DMS114 treated with DMSO at 0.1 percent for 48 hours (cell line): ENCODE data around the gene RBCK1.

Source experiments
- DNase-seq: peaks from one replicate; lab custom pipeline; 2025; ENCODE audit not compliant: unreplicated experiment; lab: John Stamatoyannopoulos, UW

The RBCK1 gene

DNA sequence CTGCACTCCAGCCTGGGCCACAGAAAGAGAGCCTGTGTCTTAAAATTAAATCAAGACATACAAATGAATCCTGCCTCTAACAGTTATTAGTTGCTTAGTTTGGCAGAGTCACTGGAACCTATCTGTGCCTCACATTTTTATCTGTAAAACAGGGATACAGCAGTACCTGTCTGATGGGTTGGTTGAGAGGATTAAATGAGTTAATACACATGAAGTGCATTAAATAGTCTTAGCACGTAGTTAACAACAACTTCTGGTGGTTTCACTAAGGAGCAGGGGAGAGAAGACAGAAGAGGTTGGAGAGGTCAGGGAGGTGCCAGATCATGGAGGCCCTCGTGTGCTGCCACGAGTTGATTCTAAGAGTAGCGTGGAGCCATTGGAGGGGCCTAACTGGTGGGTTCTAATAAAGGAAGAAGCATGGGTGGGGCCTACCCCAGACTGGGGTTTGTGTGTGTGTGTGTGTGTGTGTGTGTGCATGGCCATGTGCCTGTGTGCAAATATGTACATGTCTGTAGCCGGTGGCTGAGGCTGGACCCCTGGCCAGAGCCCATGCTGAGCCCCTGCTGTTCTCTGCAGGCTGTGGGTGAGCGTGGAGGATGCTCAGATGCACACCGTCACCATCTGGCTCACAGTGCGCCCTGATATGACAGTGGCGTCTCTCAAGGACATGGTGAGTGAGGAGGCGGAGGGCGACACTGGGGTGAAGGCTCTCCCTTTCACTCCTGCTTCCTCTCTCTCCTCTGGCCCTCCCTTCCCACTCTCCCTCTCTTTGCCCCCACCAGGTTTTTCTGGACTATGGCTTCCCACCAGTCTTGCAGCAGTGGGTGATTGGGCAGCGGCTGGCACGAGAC lies 9.1 kb downstream of the RBCK1 start:
- DNase-seq, result no peak

GRCh38 chr20:417801-418342 lies 9.8 kb downstream of the RBCK1 start:
- no peak for DNase-seq

- no peak for DNase-seq
These were observed 10.8 kb downstream of the RBCK1 start for GRCh38 chr20:418858-419365.

GRCh38 chr20:419556-420165 lies 11.6 kb downstream of the RBCK1 start:
- no peak for DNase-seq

- DNase-seq, result no peak
These were observed 12.1 kb downstream of the RBCK1 start for GRCh38 chr20:420166-420620.

DNA sequence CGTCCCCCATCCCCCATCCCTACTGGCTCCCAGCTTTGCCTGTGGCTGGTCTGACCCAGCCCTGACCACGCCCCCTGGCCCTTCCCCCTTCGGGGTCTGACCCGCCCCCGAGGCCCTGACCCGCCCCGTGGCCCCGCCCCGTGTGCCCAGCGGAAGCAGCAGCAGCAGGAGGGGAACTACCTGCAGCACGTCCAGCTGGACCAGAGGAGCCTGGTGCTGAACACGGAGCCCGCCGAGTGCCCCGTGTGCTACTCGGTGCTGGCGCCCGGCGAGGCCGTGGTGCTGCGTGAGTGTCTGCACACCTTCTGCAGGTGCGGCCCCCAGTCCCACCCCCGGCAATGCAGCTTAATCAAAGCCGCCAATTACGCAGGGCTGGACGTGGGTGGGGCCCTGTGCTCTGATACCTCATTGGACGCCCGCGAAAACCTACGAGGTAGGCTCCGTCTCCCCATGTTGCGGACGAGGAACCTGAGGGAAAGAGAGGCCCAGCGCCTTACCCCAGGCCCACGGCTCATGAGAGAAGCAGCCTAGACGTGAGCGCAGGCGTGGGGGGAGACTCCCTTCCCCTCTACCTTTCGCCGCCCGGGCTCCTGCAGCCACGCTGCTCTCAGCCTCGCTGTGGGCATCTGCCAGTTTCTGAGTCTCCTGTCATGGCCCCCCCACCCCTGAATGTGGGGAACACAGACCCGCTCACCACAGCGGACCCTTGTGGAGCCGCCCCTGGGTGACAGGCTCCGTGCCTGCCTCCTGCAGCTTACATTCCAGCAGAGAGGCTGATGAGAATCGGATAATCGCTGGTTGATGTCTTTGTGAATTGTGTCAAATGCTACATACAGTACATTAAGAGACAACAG lies 12.8 kb downstream of the RBCK1 start:
- no peak for DNase-seq

DNA sequence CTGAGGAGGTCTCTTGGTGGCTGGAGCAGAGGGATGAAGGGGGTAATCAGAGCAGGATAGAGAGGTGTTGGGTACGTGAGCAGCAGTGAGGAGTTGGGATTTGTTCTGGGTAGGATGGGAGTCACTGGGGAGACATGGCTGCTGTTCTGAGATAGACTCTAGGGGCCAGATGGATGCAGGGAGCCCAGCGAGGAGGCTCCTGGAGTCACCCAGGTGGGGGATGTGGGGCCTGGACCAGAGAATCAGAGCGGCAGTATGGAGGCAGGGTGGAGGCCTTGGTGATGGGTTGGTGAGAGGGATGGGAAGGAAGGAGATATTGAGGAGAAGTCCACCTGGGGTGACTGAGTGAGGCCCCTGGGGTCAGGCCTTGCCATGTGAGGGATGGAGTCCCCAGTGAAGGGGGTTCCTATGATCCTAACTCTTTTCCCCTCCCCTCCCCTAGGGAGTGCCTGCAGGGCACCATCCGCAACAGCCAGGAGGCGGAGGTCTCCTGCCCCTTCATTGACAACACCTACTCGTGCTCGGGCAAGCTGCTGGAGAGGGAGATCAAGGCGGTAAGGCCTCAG lies 13.7 kb downstream of the RBCK1 start:
- no peak for DNase-seq

- no peak for DNase-seq
These were observed 18.5 kb downstream of the RBCK1 start for GRCh38 chr20:426566-426965.

- no peak for DNase-seq
These were observed 19.3 kb downstream of the RBCK1 start for GRCh38 chr20:427401-427800.

DNA sequence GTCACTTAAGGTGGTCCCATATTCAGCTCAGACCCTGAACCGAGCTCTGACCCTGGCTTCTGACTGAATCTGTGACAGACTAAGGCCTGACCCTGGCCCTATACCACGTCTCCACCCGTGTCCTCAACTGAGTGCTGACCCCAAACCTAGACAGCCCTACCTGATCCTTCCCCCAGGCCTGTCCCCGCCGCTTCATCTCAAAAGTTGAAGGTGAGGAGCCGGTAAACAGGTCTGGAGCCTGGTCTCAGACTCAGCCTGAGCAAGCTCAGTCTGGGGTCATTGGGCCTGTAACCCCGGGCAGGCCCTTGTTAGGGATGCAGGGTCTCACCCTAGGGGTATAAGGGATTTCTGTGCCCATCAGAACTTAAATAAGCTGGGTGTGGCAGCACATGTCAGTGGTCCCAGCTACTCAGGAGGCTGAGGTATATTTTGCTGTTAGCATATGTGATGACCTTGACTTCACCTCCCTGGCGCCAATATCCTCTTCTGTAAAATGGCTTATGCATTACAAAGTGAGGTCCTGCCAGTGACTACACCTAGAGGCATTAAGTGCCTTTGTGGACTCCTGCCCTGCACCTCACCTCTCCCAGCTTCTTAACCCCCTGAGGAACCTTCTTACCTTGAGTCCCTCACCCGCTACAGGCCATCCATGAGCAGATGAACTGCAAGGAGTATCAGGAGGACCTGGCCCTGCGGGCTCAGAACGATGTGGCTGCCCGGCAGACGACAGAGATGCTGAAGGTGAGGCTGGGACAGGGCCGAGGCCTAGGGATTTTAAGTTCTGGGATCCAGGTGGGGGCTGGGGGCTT lies 20.0 kb downstream of the RBCK1 start:
- DNase-seq, result no peak

GRCh38 chr20:428658-429200 lies 20.6 kb downstream of the RBCK1 start:
- no peak for DNase-seq

DNA sequence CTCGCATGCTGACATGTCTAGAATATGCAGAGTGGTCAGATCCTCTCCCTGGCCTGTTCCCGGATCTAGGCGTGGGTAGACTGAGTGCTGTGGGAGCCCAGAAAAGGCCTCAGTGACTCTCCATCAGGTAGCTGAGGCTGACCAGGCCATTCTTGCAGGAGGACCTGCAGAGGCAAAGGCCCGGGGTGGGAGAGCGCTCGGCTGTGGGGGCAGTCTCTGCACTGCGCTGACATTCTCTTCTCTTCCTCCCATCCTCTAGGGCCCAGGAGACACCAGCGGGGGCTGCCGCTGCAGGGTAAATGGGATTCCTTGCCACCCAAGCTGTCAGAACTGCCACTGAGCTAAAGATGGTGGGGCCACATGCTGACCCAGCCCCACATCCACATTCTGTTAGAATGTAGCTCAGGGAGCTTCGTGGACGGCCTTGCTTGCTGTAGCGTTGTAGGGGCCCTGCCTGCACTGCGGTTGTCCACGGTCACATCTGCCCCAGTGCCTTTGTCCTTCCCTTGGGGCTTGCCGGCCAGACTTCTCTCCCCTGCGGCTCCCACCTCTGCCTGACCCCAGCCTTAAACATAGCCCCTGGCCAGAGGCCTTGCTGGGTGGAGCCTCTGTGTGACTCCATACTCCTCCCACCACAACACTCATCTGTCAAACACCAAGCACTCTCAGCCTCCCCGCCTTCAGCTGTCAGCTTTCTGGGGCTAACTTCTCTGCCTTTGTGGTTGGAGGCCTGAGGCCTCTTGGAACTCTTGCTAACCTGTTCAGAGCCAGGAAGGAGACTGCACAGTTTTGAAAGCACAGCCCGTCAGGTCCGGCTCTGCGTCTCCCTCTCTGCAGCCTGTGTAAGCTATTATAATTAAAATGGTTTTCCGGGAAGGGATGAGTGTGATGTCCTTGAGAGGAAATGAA lies 22.2 kb downstream of the RBCK1 start:
- DNase-seq, result no peak

- peak; percentile 83 for DNase-seq
These were observed 23.2 kb downstream of the RBCK1 start for GRCh38 chr20:431012-431904.

DNA sequence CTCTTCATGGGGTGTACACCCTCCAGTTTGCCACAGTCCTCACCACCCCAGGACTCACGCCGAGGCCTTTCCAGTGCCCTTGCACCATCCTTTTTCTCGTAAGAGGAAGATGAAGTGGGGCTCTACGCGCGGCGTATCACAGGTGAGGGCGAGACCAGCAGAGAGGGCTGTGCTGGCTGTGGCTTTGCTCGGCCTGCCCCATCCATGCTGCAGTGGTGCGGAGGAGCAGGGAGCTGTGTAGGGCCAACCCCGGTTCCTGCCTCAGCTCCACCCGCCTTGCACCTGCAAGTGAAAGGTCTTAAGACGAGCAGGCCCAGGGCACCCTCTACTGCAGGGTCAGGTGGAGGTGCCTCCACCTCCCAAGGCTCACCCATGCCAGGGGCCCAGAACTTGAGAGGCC lies 24.1 kb downstream of the RBCK1 start:
- DNase-seq, result no peak

DNA sequence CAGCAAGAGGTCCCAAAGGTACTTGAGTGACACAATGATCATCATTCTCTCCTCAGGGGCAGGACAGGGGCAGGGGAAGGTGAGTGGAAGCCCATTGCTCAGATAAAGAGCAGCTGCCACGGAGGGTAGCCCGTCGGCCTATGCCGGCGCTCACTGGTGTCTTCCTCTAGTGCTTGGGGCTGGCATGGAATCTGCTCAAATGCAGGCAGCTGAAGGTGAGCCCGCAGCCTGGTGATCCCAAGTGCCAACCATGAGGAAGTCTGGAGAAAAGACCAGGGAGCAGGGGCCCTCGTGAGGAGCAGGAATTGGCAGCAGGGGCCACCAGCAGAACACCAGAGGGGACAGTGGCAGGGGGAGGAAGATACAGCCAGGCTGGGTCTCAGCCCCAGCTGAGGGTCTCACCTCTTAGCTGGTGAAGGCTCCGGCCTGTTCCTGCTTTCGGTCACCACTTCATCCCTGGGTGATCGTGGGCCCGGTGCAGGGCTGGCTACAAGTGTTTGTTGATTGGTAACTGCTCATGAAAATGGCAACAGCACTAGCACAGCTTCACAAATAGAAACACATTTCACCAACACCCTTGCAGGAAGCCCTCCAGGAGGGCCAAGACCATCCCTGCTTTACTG lies 24.7 kb downstream of the RBCK1 start:
- DNase-seq, result no peak

DNA sequence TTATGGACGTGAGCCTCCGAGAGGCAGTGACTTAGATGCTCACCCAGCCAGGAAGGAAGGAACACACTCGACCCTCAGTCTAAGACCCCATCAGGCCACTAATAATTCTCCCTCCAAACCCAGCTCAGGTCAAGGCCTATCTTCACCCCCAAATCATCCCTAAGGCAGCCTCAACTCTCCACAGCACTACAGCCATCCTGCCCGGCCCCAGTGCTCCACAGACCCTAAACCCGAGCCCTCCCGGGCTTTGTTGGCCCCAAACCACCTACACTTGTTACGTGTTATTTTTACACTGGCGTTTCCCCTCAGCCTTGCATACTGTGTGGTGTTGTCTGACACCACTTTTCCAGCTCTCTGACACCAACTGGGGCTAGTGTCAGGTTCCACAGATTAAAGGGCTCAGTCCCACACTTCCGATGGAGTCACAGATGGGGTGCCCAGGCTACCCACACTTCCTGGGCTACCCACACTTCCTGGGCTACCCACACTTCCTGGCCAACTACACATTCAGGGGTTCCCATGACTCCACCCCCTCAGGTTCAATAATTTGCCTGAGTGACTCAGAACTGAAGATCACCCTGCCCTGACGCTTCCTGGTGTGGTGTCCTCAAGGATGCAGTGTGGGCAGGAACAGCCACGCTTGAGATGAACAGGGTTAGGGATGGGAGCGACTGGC lies 25.3 kb downstream of the RBCK1 start:
- DNase-seq, result no peak

DNA sequence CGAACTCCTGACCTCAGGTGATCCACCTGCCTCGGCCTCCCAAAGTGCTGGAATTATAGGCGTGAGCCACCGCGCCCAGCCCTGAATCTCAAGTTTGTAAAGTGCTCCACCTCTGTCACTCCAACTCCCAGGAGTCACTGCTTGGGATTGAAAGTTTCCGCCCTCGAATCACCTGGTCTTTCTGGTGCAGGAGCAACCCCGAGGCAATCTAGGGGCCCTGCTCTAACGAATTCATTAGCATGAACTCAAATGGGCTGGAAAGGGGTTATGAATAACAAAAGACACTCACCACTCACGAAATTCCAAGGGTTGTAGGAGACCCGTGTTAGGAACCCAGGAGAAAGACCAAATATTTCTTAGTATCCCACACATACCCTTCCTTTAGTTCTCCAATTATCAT lies 26.1 kb downstream of the RBCK1 start:
- no peak for DNase-seq
